Measurements from ENCODE around the gene RAB2B.

- TF ChIP-seq POLR2A (IDR thresholded peaks at IDR 0.05) (no peak), CTCF (IDR thresholded peaks at IDR 0.05) (no peak), POLR2AphosphoS5 (IDR thresholded peaks at IDR 0.05) (no peak)
Observed at GRCh38 chr14:21467616-21468015, 9.1 kb downstream of the RAB2B start.
